ENCODE measurements around the gene MOB3B. TPM values are rescaled to one million over a fixed set of nuclear protein-coding genes. Genes with fewer than 3 reads are reported as not detected.
A peak's percentile ranks its signal among the peaks of the same experiment; 100 is the strongest.
"Not testable (repeated sequence)": the region's sequence is repeated elsewhere in the genome, so short reads cannot be mapped to it uniquely, and the experiment has no call there.

The MOB3B gene
- total RNA-seq, 3 donors from 2014 or later, result 12.8 to 19.3 (median 13.1) TPM

GRCh38 chr9:27451207-27451797 lies 78.3 kb downstream of the MOB3B start:
- intact Hi-C loops (cut with DNase I; ENCODE audit: low total_unique reads), result loop anchor here (1.0 kb wide), 1 partner anchor 19 kb away; no protein-coding TSS in a partner anchor

GRCh38 chr9:27450752-27451151 lies 78.9 kb downstream of the MOB3B start:
- DNase-seq (ENCODE audit: low spot score in 2 of 2), result no peak
- no peaks in the 10 kb centered on the region for H3K9me3 ChIP-seq
- H3K4me1 ChIP-seq, result no peaks in the 10 kb centered on the region
- intact Hi-C loops (cut with DNase I; ENCODE audit: low total_unique reads), result loop anchor here (1.0 kb wide), 1 partner anchor 20 kb away; no protein-coding TSS in a partner anchor
- no peaks in the 10 kb centered on the region for H3K36me3 ChIP-seq
- H3K27me3 ChIP-seq, result no peaks in the 10 kb centered on the region
- peak overlapping the region in 1 of 2 donors; percentile 21 for H3K27ac ChIP-seq
- TF ChIP-seq POLR2AphosphoS5 (IDR thresholded peaks at IDR 0.05) (no peak), POLR2A (IDR thresholded peaks at IDR 0.05) (no peak)
- TF ChIP-seq, protein P1, sequence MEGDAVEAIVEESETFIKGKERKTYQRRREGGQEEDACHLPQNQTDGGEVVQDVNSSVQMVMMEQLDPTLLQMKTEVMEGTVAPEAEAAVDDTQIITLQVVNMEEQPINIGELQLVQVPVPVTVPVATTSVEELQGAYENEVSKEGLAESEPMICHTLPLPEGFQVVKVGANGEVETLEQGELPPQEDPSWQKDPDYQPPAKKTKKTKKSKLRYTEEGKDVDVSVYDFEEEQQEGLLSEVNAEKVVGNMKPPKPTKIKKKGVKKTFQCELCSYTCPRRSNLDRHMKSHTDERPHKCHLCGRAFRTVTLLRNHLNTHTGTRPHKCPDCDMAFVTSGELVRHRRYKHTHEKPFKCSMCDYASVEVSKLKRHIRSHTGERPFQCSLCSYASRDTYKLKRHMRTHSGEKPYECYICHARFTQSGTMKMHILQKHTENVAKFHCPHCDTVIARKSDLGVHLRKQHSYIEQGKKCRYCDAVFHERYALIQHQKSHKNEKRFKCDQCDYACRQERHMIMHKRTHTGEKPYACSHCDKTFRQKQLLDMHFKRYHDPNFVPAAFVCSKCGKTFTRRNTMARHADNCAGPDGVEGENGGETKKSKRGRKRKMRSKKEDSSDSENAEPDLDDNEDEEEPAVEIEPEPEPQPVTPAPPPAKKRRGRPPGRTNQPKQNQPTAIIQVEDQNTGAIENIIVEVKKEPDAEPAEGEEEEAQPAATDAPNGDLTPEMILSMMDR (IDR thresholded peaks at IDR 0.05), result no peak
- no peak overlapping the region for H3K4me3 ChIP-seq

More at GRCh38 chr9:27451207-27451797, 78.3 kb downstream of the MOB3B start:
- H3K9me3 ChIP-seq, result no peaks in the 10 kb centered on the region
- peaks cover 0 to 2% of the 10 kb centered on the region in 2 donors for H3K4me1 ChIP-seq
- no peaks in the 10 kb centered on the region for H3K36me3 ChIP-seq
- no peak overlapping the region for H3K4me3 ChIP-seq
- TF ChIP-seq POLR2A (IDR thresholded peaks at IDR 0.05) (no peak), POLR2AphosphoS5 (IDR thresholded peaks at IDR 0.05) (no peak)
- TF ChIP-seq, protein P1 (IDR thresholded peaks at IDR 0.05), result no peak
- H3K27ac ChIP-seq, result peak overlapping the region in 1 of 2 donors; percentile 21
- DNase-seq (ENCODE audit: low spot score in 2 of 2), result no peak
- H3K27me3 ChIP-seq, result no peaks in the 10 kb centered on the region

- not testable (repeated sequence) for H3K27me3 ChIP-seq; H3K4me1 ChIP-seq; H3K27ac ChIP-seq; H3K4me3 ChIP-seq; H3K9me3 ChIP-seq; H3K36me3 ChIP-seq; DNase-seq (ENCODE audit: low spot score in 2 of 2)
- intact Hi-C loops (cut with DNase I; ENCODE audit: low total_unique reads), result loop anchor here (10.0 kb wide), 1 partner anchor 86 kb away; no protein-coding TSS in a partner anchor
These were observed 81.3 kb downstream of the MOB3B start for GRCh38 chr9:27448356-27448755.

- Histone ChIP-seq H3K9me3 (no peaks in the 10 kb centered on the region), H3K36me3 (no peaks in the 10 kb centered on the region), H3K4me3 (no peak overlapping the region), H3K27ac (no peak overlapping the region), H3K4me1 (no peaks in the 10 kb centered on the region), H3K27me3 (no peaks in the 10 kb centered on the region)
- intact Hi-C loops (cut with DNase I; ENCODE audit: low total_unique reads), result loop anchor here (10.0 kb wide), 1 partner anchor 88 kb away; no protein-coding TSS in a partner anchor
- no peak for DNase-seq (ENCODE audit: low spot score in 2 of 2)
- TF ChIP-seq, protein P1 (IDR thresholded peaks at IDR 0.05), result no peak
- no peak for TF ChIP-seq POLR2AphosphoS5 (IDR thresholded peaks at IDR 0.05)
- TF ChIP-seq POLR2A (IDR thresholded peaks at IDR 0.05), result no peak
These were observed 82.5 kb downstream of the MOB3B start for GRCh38 chr9:27447031-27447683.

- DNase-seq (ENCODE audit: low spot score in 2 of 2), result no peak
- Histone ChIP-seq H3K4me1 (no peaks in the 10 kb centered on the region), H3K4me3 (no peak overlapping the region), H3K36me3 (no peaks in the 10 kb centered on the region), H3K9me3 (no peaks in the 10 kb centered on the region), H3K27ac (no peak overlapping the region), H3K27me3 (no peaks in the 10 kb centered on the region)
- intact Hi-C loops (cut with DNase I; ENCODE audit: low total_unique reads), result loop anchor here (10.0 kb wide), 1 partner anchor 89 kb away; no protein-coding TSS in a partner anchor
- TF ChIP-seq POLR2A (IDR thresholded peaks at IDR 0.05) (no peak), POLR2AphosphoS5 (IDR thresholded peaks at IDR 0.05) (no peak)
- TF ChIP-seq, protein P1 (IDR thresholded peaks at IDR 0.05), result no peak
These were observed 83.9 kb downstream of the MOB3B start for GRCh38 chr9:27445688-27446087.
